ENCODE results near the gene ANKFY1.

DNA sequence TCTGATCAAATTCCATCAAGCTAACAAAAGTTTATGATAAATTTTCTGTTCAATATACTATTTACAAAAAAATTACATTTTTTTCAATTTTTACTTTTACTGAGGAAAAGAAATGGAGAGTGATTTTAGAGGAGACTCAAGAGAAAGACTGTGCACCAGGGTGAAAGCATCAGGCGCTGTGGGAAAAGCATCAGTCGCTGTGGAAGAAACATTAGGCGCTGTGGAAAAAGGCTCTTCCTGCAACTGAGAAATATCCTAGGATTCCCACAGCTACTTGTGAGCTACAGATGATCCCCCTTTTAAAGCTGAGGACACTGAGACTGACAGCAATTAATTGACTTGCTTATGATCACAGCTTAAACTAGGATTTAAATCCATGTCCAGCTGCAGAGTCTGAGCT, 4.9 kb downstream of the ANKFY1 start:
- no peak for TF ChIP-seq POLR2A (IDR thresholded peaks at IDR 0.05)
- TF ChIP-seq EP300 (IDR thresholded peaks at IDR 0.05; ENCODE audit: low read depth): no peak
- TF ChIP-seq, protein P1, sequence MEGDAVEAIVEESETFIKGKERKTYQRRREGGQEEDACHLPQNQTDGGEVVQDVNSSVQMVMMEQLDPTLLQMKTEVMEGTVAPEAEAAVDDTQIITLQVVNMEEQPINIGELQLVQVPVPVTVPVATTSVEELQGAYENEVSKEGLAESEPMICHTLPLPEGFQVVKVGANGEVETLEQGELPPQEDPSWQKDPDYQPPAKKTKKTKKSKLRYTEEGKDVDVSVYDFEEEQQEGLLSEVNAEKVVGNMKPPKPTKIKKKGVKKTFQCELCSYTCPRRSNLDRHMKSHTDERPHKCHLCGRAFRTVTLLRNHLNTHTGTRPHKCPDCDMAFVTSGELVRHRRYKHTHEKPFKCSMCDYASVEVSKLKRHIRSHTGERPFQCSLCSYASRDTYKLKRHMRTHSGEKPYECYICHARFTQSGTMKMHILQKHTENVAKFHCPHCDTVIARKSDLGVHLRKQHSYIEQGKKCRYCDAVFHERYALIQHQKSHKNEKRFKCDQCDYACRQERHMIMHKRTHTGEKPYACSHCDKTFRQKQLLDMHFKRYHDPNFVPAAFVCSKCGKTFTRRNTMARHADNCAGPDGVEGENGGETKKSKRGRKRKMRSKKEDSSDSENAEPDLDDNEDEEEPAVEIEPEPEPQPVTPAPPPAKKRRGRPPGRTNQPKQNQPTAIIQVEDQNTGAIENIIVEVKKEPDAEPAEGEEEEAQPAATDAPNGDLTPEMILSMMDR (IDR thresholded peaks at IDR 0.05): no peak
- no peak for TF ChIP-seq POLR2AphosphoS5 (IDR thresholded peaks at IDR 0.05)
